AG09309 (cell line): ENCODE measurements around the gene HLA-DOB.

Experiments
- DNase-seq: peaks from one replicate; pipeline ENCODE4 v3.0.0-alpha.2; 2010; ENCODE audit warnings: low read depth
- H3K4me3 ChIP-seq: 2 replicates; pipeline ENCODE4 v1.5.1; 2011; ENCODE audit warnings: mild to moderate bottlenecking, low read depth, low read length, moderate library complexity; ENCODE audit not compliant: control insufficient read depth
- TF ChIP-seq, protein P1 (sequence below): IDR thresholded peaks from 2 replicates; pipeline ENCODE4 v1.5.1; 2011; ENCODE audit warnings: mild to moderate bottlenecking, low read depth, low read length, inconsistent platforms; ENCODE audit not compliant: insufficient read depth, control insufficient read depth; ENCODE audit errors: missing control alignments

The HLA-DOB gene

DNA sequence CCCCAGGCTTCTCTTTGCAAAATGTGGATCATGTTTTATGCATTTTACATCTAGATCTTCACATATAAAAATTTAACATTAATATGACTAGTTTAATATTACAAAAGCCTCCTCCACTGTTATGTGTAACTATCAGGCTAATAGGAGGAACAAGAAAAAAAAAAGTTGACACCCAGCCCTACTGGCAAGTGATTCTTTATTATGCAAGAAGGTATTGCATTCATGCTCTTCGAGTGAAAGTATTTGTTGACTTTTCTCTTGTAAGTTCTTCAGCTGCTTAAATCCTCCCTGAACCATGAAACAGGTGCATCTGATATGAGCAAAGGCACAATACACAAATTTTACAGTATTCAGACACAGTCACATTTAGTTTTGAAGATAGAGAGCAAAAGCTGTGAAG is 52.8 kb downstream of the HLA-DOB start:
- TF ChIP-seq, protein P1, sequence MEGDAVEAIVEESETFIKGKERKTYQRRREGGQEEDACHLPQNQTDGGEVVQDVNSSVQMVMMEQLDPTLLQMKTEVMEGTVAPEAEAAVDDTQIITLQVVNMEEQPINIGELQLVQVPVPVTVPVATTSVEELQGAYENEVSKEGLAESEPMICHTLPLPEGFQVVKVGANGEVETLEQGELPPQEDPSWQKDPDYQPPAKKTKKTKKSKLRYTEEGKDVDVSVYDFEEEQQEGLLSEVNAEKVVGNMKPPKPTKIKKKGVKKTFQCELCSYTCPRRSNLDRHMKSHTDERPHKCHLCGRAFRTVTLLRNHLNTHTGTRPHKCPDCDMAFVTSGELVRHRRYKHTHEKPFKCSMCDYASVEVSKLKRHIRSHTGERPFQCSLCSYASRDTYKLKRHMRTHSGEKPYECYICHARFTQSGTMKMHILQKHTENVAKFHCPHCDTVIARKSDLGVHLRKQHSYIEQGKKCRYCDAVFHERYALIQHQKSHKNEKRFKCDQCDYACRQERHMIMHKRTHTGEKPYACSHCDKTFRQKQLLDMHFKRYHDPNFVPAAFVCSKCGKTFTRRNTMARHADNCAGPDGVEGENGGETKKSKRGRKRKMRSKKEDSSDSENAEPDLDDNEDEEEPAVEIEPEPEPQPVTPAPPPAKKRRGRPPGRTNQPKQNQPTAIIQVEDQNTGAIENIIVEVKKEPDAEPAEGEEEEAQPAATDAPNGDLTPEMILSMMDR: no peak
- no peak overlapping the region for H3K4me3 ChIP-seq

GRCh38 chr6:32763421-32763820 is 53.4 kb downstream of the HLA-DOB start, which contains the start of gene HLA-DQB2:
Gene HLA-DQB2, minus strand, starts transcription at chr6:32763532. Its CDS starts 62 bp downstream, at chr6:32763470.
- no peak for DNase-seq
- no peak within 1 kb of the TSS for H3K4me3 ChIP-seq
- TF ChIP-seq, protein P1: no peak

More for the DNA sequence above, 52.8 kb downstream of the HLA-DOB start:
- DNase-seq: no peak
